Neural progenitor cell (in vitro differentiated cells): ENCODE measurements around the gene CCNY. TPM values are rescaled to one million over a fixed set of nuclear protein-coding genes. Genes with fewer than 3 reads are reported as not detected.

Experiments
- DNase-seq: peaks from one replicate; pipeline ENCODE4 v3.0.0-alpha.2; 2016; ENCODE audit warnings: low spot score
- H2AFZ ChIP-seq: fragments of 200-600 bp; sonication (generic); replicated peaks from 2 replicates; pipeline ENCODE4 v1.6.1; 2016; ENCODE audit warnings: antibody characterized with exemption
- H3F3A ChIP-seq: fragments of 200-600 bp; sonication (generic); 2 replicates; pipeline ENCODE4 v1.6.1; 2016; ENCODE audit warnings: antibody characterized with exemption, low read depth
- H3K27ac ChIP-seq: fragments of 200-600 bp; sonication (generic); 2 replicates; pipeline ENCODE4 v1.5.1; 2016; ENCODE audit warnings: mild to moderate bottlenecking
- H3K27me3 ChIP-seq: fragments of 200-600 bp; sonication (generic); 2 replicates; pipeline ENCODE4 v1.6.1; 2016; ENCODE audit warnings: mild to moderate bottlenecking, moderate library complexity
- H3K36me3 ChIP-seq: fragments of 200-600 bp; sonication (generic); 2 replicates; pipeline ENCODE4 v1.5.1; 2016
- H3K4me1 ChIP-seq: fragments of 200-600 bp; sonication (generic); 2 replicates; pipeline ENCODE4 v1.6.1; 2016; ENCODE audit warnings: mixed run types
- H3K4me2 ChIP-seq: fragments of 200-600 bp; sonication (generic); 2 replicates; pipeline ENCODE4 v1.6.1; 2016
- H3K4me3 ChIP-seq: fragments of 200-600 bp; sonication (generic); 2 replicates; pipeline ENCODE4 v1.5.1; 2016
- H3K79me2 ChIP-seq: fragments of 200-600 bp; sonication (generic); 2 replicates; pipeline ENCODE4 v1.6.1; 2016; ENCODE audit warnings: low read depth
- H3K9ac ChIP-seq: fragments of 200-600 bp; sonication (generic); 2 replicates; pipeline ENCODE4 v1.6.1; 2016
- H3K9me3 ChIP-seq: fragments of 200-600 bp; sonication (generic); 2 replicates; pipeline ENCODE4 v1.5.1; 2016; ENCODE audit warnings: low read depth
- H4K20me1 ChIP-seq: fragments of 200-600 bp; sonication (generic); 2 replicates; pipeline ENCODE4 v1.6.1; 2016; ENCODE audit warnings: low read depth
- H3K27ac Mint-ChIP-seq: 3 replicates; pipeline ENCODE4 v1.8.0; 2021; ENCODE audit warnings: mixed read lengths
- H3K27me3 Mint-ChIP-seq: 2 replicates; pipeline ENCODE4 v1.8.0; 2022; ENCODE audit warnings: low read depth, mild to moderate bottlenecking, inconsistent platforms, moderate library complexity, mixed read lengths; ENCODE audit not compliant: insufficient read depth
- H3K36me3 Mint-ChIP-seq: 3 replicates; pipeline ENCODE4 v1.8.0; 2021; ENCODE audit warnings: mixed read lengths
- H3K4me1 Mint-ChIP-seq: 3 replicates; pipeline ENCODE4 v1.8.0; 2021; ENCODE audit warnings: mixed read lengths
- H3K4me3 Mint-ChIP-seq: 3 replicates; pipeline ENCODE4 v1.8.0; 2021; ENCODE audit warnings: mild to moderate bottlenecking, moderate library complexity, mixed read lengths
- H3K9me3 Mint-ChIP-seq: 3 replicates; pipeline ENCODE4 v1.8.0; 2020; ENCODE audit warnings: mixed read lengths
- CTCF ChIP-seq: fragments of 200-600 bp; sonication (generic); IDR thresholded peaks from 2 replicates; pipeline ENCODE4 v1.5.1; 2017; ENCODE audit warnings: antibody characterized with exemption, mild to moderate bottlenecking
- EZH2 ChIP-seq: fragments of 200-600 bp; sonication (generic); IDR thresholded peaks from 2 replicates; pipeline ENCODE4 v1.6.1; 2017; ENCODE audit warnings: antibody characterized with exemption, mild to moderate bottlenecking, moderate library complexity
- EZH2phosphoT487 ChIP-seq: fragments of 200-600 bp; sonication (generic); IDR thresholded peaks from 2 replicates; pipeline ENCODE4 v1.6.1; 2017; ENCODE audit warnings: antibody characterized with exemption
- total RNA-seq: library from RNA; depleted of rRNA; stranded (reverse); fragments of >200 nt; gene quantifications from 2 replicates; pipeline ENCODE4 v1.2.3, GENCODE V29; 2015; ENCODE audit warnings: low replicate concordance

Gene CCNY
- total RNA-seq, 1 donor from 2014 or later, result 46.7 TPM

GRCh38 chr10:35362701-35363350 is 26.5 kb downstream of the CCNY start:
- Histone ChIP-seq H3K9me3 (no peaks in the 10 kb centered on the region), H3K27me3 (no peaks in the 10 kb centered on the region), H3K4me1 (peaks cover 9% of the 10 kb centered on the region), H3K4me3 (no peak overlapping the region), H3K79me2 (peaks cover 95% of the 10 kb centered on the region), H3K36me3 (no peaks in the 10 kb centered on the region), H3F3A (no peaks in the 10 kb centered on the region), H3K4me2 (no peak overlapping the region), H2AFZ (no peak overlapping the region), H4K20me1 (peaks cover 53% of the 10 kb centered on the region), H3K9ac (no peak overlapping the region), H3K27ac (no peak overlapping the region)
- DNase-seq, result no peak
- Mint-ChIP-seq H3K4me3 (no peak overlapping the region), H3K27me3 (peaks cover 2% of the 10 kb centered on the region), H3K9me3 (no peaks in the 10 kb centered on the region), H3K4me1 (peaks cover 3% of the 10 kb centered on the region), H3K36me3 (peaks cover 8% of the 10 kb centered on the region), H3K27ac (no peak overlapping the region)
- TF ChIP-seq CTCF (no peak), EZH2 (no peak), EZH2phosphoT487 (no peak)

- Mint-ChIP-seq H3K4me3 (no peak overlapping the region), H3K36me3 (peaks cover 8% of the 10 kb centered on the region), H3K27me3 (peaks cover 2% of the 10 kb centered on the region), H3K4me1 (peaks cover 3% of the 10 kb centered on the region), H3K27ac (no peak overlapping the region), H3K9me3 (no peaks in the 10 kb centered on the region)
- H3K9ac ChIP-seq, result no peak overlapping the region
- peaks cover 13% of the 10 kb centered on the region for H3K4me1 ChIP-seq
- no peaks in the 10 kb centered on the region for H3K27me3 ChIP-seq
- H2AFZ ChIP-seq, result no peak overlapping the region
- H3K9me3 ChIP-seq, result no peaks in the 10 kb centered on the region
- no peaks in the 10 kb centered on the region for H3F3A ChIP-seq
- H3K36me3 ChIP-seq, result no peaks in the 10 kb centered on the region
- TF ChIP-seq EZH2phosphoT487, result no peak
- TF ChIP-seq EZH2, result no peak
- no peak for TF ChIP-seq CTCF
- peaks cover 54% of the 10 kb centered on the region for H4K20me1 ChIP-seq
- H3K4me2 ChIP-seq, result no peak overlapping the region
- H3K4me3 ChIP-seq, result no peak overlapping the region
- H3K79me2 ChIP-seq, result peaks cover 95% of the 10 kb centered on the region
- no peak for DNase-seq
- no peak overlapping the region for H3K27ac ChIP-seq
These were observed 27.3 kb downstream of the CCNY start for GRCh38 chr10:35363587-35363986.

- no peaks in the 10 kb centered on the region for H3F3A ChIP-seq
- no peak for DNase-seq
- peaks cover 2% of the 10 kb centered on the region for H3K27me3 Mint-ChIP-seq
- H3K4me3 Mint-ChIP-seq, result no peak overlapping the region
- no peaks in the 10 kb centered on the region for H3K9me3 Mint-ChIP-seq
- H3K4me1 Mint-ChIP-seq, result peaks cover 3% of the 10 kb centered on the region
- no peak overlapping the region for H3K4me2 ChIP-seq
- peaks cover 13% of the 10 kb centered on the region for H3K4me1 ChIP-seq
- no peak overlapping the region for H2AFZ ChIP-seq
- no peak overlapping the region for H3K4me3 ChIP-seq
- H3K36me3 ChIP-seq, result no peaks in the 10 kb centered on the region
- TF ChIP-seq CTCF, result no peak
- no peak for TF ChIP-seq EZH2
- TF ChIP-seq EZH2phosphoT487, result no peak
- peaks cover 4% of the 10 kb centered on the region for H3K36me3 Mint-ChIP-seq
- peaks cover 51% of the 10 kb centered on the region for H4K20me1 ChIP-seq
- no peak overlapping the region for H3K27ac Mint-ChIP-seq
- H3K9ac ChIP-seq, result no peak overlapping the region
- H3K27me3 ChIP-seq, result no peaks in the 10 kb centered on the region
- H3K79me2 ChIP-seq, result peaks cover 96% of the 10 kb centered on the region
- no peaks in the 10 kb centered on the region for H3K9me3 ChIP-seq
- no peak overlapping the region for H3K27ac ChIP-seq
These were observed 28.5 kb downstream of the CCNY start for GRCh38 chr10:35364808-35365207.
